K562 (cell line): ENCODE results near the gene CORO2A.

Experiments
- BRCA1 ChIP-seq, 2 experiments: fragments of 450-650 bp in 1 of 2; sonication (generic) in 1 of 2; formaldehyde crosslinking in 1 of 2; IDR thresholded peaks; 2 replicates each; pipeline versions ENCODE4 v1.5.0 to v1.6.1; 2017 to 2020; ENCODE audit warnings: mild to moderate bottlenecking in 1 of 2, missing genetic modification reagents in 1 of 2
- CHD7 ChIP-seq: fragments of 200-600 bp; sonication (generic); IDR thresholded peaks from one replicate; pipeline ENCODE4 v1.6.1; 2012; ENCODE audit warnings: mild to moderate bottlenecking, low read depth, low read length, inconsistent platforms
- HIVEP1 ChIP-seq: fragments of 250-450 bp; sonication (Bioruptor Pico); IDR thresholded peaks from 2 replicates; pipeline ENCODE4 v1.4.0; 2020; ENCODE audit warnings: mild to moderate bottlenecking
- IFI16 ChIP-seq: fragments of 250-450 bp; sonication (Bioruptor Pico); IDR thresholded peaks from 2 replicates; pipeline ENCODE4 v2.1.2; 2022; ENCODE audit warnings: mild to moderate bottlenecking, inconsistent platforms
- KLF10 ChIP-seq: fragments of 250-450 bp; sonication (Bioruptor Pico); IDR thresholded peaks from 2 replicates; pipeline ENCODE4 v1.6.1; 2021; ENCODE audit warnings: matching md5 sums
- RAD21 ChIP-seq, 2 experiments: fragments of 250-450 bp in 1 of 2; fragments of 450-650 bp in 1 of 2; sonication (Bioruptor Pico) in 1 of 2; formaldehyde crosslinking in 1 of 2; IDR thresholded peaks in 1 of 2; conservative IDR thresholded peaks in 1 of 2; 2 replicates each; pipeline versions ENCODE4 v1.4.0 to v1.8.0; 2020 to 2022; ENCODE audit warnings: mild to moderate bottlenecking in 2 of 2, moderate library complexity in 1 of 2
- STAG1 ChIP-seq: sonication (generic); formaldehyde crosslinking; IDR thresholded peaks from 2 replicates; pipeline ENCODE4 v1.5.0; 2020; ENCODE audit warnings: missing genetic modification reagents, borderline replicate concordance
- ZFP36 ChIP-seq: fragments of 150-350 bp; IDR thresholded peaks from 2 replicates; pipeline ENCODE4 v1.6.1; 2018; ENCODE audit warnings: low read length, low read depth; ENCODE audit not compliant: partially characterized antibody
- ZNF274 ChIP-seq: IDR thresholded peaks from 2 replicates; pipeline ENCODE4 v1.6.1; 2011; ENCODE audit warnings: low read depth, mild to moderate bottlenecking, low read length, moderate library complexity, borderline replicate concordance
- ZNF589 ChIP-seq: fragments of 200-800 bp; sonication (Bioruptor generic); IDR thresholded peaks from 2 replicates; pipeline ENCODE4 v1.6.1; 2016; ENCODE audit warnings: low read depth, missing genetic modification characterization, missing compliant biosample characterization
- ZNF699 ChIP-seq: fragments of 250-450 bp; sonication (Bioruptor Pico); IDR thresholded peaks from 2 replicates; pipeline ENCODE4 v1.8.0; 2021; ENCODE audit warnings: mild to moderate bottlenecking, moderate library complexity; ENCODE audit not compliant: insufficient replicate concordance

- TF ChIP-seq STAG1 (CRISPR knock-in tag) (no peak), KLF10 (CRISPR knock-in tag) (no peak), ZNF699 (CRISPR knock-in tag) (no peak), ZNF589 (no peak), RAD21 (CRISPR knock-in tag; conservative IDR thresholded peaks at IDR 0.05 in 1 of 2, IDR thresholded peaks at IDR 0.05 in 1 of 2) (no peak), ZNF274 (no peak), IFI16 (CRISPR knock-in tag) (no peak), BRCA1 (IDR thresholded peaks at IDR 0.05) (no peak), BRCA1 (CRISPR knock-in tag; IDR thresholded peaks at IDR 0.05) (no peak), ZFP36 (no peak), CHD7 (no peak), HIVEP1 (CRISPR knock-in tag) (no peak)
Observed at GRCh38 chr9:98218562-98219363, 26.3 kb upstream of the CORO2A start.
